ENCODE data around the gene WFDC9. TPM values are rescaled to one million over a fixed set of nuclear protein-coding genes. Genes with fewer than 3 reads are reported as not detected.
"Not testable (repeated sequence)": the region's sequence is repeated elsewhere in the genome, so short reads cannot be mapped to it uniquely, and the experiment has no call there.

The WFDC9 gene
- total RNA-seq, 1 experiment from 2014 or later, result not detected

DNA sequence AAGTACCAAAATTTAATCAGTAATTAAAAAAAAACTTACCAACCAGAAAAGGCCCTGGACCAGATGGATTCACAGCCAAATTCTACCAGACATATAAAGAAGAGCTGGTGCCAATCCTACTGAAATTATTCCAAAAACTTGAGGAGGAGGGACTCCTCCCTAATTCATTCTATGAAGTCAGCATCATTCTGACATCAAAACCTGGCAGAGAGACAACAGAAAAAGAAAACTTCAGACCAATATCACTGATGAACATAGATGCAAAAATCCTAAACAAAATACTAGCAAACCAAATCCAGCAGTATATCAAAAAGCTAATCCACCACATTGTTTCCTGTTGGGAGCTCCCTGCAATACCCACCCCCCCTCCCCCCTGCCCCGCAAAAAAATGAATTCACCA, 39.1 kb upstream of the WFDC9 start, which contains the start of gene WFDC11:
Gene WFDC11 (minus strand): TSS at position 101 of the 400 bp plus-strand sequence. CDS start 19,639 bp downstream, outside the sequence.
- H3K9me3 ChIP-seq, result no peaks in the 10 kb centered on the region
- intact Hi-C loops (cut with micrococcal nuclease; ENCODE audit: unreplicated experiment), result loop anchor here (10.0 kb wide), 1 partner anchor 45 kb away; the partner anchor contains the start of gene WFDC10A
- Mint-ChIP-seq H3K27ac (ENCODE audit: unreplicated experiment) (no peak within 1 kb of the TSS), H3K4me3 (ENCODE audit: unreplicated experiment) (no peak within 1 kb of the TSS), H3K4me1 (ENCODE audit: low read depth, unreplicated experiment) (no peaks in the 10 kb centered on the region), H3K36me3 (ENCODE audit: insufficient read depth, unreplicated experiment) (no peaks in the 10 kb centered on the region), H3K9me3 (ENCODE audit: unreplicated experiment) (peaks cover 3% of the 10 kb centered on the region), H3K27me3 (ENCODE audit: insufficient read depth, unreplicated experiment) (peaks cover 25% of the 10 kb centered on the region)
- TF ChIP-seq, protein P1, sequence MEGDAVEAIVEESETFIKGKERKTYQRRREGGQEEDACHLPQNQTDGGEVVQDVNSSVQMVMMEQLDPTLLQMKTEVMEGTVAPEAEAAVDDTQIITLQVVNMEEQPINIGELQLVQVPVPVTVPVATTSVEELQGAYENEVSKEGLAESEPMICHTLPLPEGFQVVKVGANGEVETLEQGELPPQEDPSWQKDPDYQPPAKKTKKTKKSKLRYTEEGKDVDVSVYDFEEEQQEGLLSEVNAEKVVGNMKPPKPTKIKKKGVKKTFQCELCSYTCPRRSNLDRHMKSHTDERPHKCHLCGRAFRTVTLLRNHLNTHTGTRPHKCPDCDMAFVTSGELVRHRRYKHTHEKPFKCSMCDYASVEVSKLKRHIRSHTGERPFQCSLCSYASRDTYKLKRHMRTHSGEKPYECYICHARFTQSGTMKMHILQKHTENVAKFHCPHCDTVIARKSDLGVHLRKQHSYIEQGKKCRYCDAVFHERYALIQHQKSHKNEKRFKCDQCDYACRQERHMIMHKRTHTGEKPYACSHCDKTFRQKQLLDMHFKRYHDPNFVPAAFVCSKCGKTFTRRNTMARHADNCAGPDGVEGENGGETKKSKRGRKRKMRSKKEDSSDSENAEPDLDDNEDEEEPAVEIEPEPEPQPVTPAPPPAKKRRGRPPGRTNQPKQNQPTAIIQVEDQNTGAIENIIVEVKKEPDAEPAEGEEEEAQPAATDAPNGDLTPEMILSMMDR (IDR thresholded peaks at IDR 0.05; ENCODE audit: insufficient read depth in 1 of 2, low read depth in 1 of 2, low read length in 1 of 2, severe bottlenecking in 1 of 2, unreplicated experiment in 1 of 2), result no peak
- no TSS peak for BruUV-seq (replicated peaks)
- ChIA-PET POLR2A (no interaction called here), CTCF (no interaction called here)
- H3K36me3 ChIP-seq (ENCODE audit: control insufficient read depth, insufficient read depth, low read length), result no peaks in the 10 kb centered on the region
- no peak within 1 kb of the TSS for H3K4me3 ChIP-seq (ENCODE audit: low read depth, low read length)
- H3K4me1 ChIP-seq, result no peaks in the 10 kb centered on the region
- DNase-seq, result no peak
- no peaks in the 10 kb centered on the region for H3K27me3 ChIP-seq (replicated peaks; ENCODE audit: control insufficient read depth, insufficient read depth, low read length)

DNA sequence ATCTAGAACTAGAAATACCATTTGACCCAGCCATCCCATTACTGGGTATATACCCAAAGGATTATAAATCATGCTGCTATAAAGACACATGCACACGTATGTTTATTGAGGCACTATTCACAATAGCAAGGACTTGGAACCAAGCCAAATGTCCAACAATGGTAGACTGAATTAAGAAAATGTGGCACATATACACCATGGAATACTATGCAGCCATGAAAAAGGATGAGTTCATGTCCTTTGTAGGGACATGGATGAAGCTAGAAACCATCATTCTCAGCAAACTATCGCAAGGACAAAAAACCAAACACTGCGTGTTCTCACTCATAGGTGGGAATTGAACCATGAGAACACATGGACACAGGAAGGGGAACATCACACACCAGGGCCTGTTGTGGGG, 26.0 kb upstream of the WFDC9 start:
- H3K4me1 Mint-ChIP-seq (ENCODE audit: low read depth, unreplicated experiment); H3K27me3 ChIP-seq (replicated peaks; ENCODE audit: control insufficient read depth, insufficient read depth, low read length); H3K4me3 Mint-ChIP-seq (ENCODE audit: unreplicated experiment); intact Hi-C loops (cut with micrococcal nuclease; ENCODE audit: unreplicated experiment); H3K36me3 ChIP-seq (ENCODE audit: control insufficient read depth, insufficient read depth, low read length); CTCF ChIA-PET; H3K4me3 ChIP-seq (ENCODE audit: low read depth, low read length); POLR2A ChIA-PET; H3K27ac Mint-ChIP-seq (ENCODE audit: unreplicated experiment); H3K27me3 Mint-ChIP-seq (ENCODE audit: insufficient read depth, unreplicated experiment); H3K36me3 Mint-ChIP-seq (ENCODE audit: insufficient read depth, unreplicated experiment); H3K9me3 Mint-ChIP-seq (ENCODE audit: unreplicated experiment); DNase-seq; BruUV-seq (replicated peaks); H3K4me1 ChIP-seq: not testable (repeated sequence)
- peaks cover 10% of the 10 kb centered on the region; the same call in 1 of the 2 replicates for H3K9me3 ChIP-seq

DNA sequence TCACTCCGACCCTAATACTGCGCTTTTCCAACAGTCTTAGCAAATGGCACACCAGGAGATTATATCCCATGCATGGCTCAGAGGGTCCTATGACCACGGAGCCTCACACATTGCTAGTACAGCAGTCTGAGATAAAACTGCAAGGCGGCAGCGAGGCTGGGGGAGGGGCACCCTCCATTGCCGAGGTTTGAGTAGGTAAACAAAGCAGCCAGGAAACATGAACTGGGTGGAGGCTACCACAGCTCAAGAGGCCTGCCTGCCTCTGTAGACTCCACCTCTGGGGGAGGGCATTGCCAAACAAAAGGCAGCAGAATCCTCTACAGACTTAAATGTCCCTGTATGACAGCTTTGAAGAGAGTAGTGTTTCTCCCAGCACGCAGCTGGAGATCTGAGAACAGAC, 20.6 kb upstream of the WFDC9 start:
- peaks cover 19% of the 10 kb centered on the region for H3K4me1 ChIP-seq
- H3K27me3 ChIP-seq (replicated peaks; ENCODE audit: control insufficient read depth, insufficient read depth, low read length); H3K4me3 Mint-ChIP-seq (ENCODE audit: unreplicated experiment); H3K36me3 Mint-ChIP-seq (ENCODE audit: insufficient read depth, unreplicated experiment); H3K9me3 ChIP-seq; H3K27me3 Mint-ChIP-seq (ENCODE audit: insufficient read depth, unreplicated experiment); BruUV-seq (replicated peaks); POLR2A ChIA-PET; H3K27ac Mint-ChIP-seq (ENCODE audit: unreplicated experiment); intact Hi-C loops (cut with micrococcal nuclease; ENCODE audit: unreplicated experiment); H3K36me3 ChIP-seq (ENCODE audit: control insufficient read depth, insufficient read depth, low read length); H3K9me3 Mint-ChIP-seq (ENCODE audit: unreplicated experiment); H3K4me3 ChIP-seq (ENCODE audit: low read depth, low read length): not testable (repeated sequence)
- peak; percentile 50 to 57 for DNase-seq
- peaks cover 17% of the 10 kb centered on the region for H3K4me1 Mint-ChIP-seq (ENCODE audit: low read depth, unreplicated experiment)
- CTCF ChIA-PET, result interaction anchor here (0.7 kb wide), 1 partner anchor 119 kb away, joined by 3 read pairs; no protein-coding TSS in a partner anchor

DNA sequence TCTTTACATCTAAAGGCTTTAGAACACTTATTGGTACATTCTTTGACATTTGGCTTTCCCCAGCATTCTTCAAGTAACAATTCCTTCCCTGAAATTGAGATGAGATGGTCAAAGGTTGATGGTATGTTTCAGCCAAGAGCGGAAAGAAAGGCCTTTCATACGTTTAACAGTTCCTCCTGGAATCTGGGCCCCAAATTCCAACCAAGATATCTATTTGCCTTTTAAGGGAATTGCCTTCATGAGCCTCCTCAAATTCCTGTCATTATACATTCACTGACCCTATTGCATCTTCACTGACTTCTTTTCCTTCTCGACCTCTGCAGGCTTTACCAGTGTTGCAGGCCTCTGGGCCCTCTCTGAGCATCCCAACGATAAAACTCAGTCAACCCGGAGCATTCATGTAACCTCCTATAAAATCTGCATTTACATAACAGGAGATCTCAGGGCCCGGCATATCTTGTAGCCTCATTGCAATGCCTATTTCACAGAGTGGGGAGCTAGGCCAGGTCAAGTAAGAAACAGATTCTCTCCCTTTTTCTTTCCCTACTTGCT, 18.3 kb upstream of the WFDC9 start:
- peaks cover 17% of the 10 kb centered on the region for H3K4me1 Mint-ChIP-seq (ENCODE audit: low read depth, unreplicated experiment)
- Histone ChIP-seq H3K36me3 (ENCODE audit: control insufficient read depth, insufficient read depth, low read length) (no peaks in the 10 kb centered on the region), H3K4me1 (peaks cover 19% of the 10 kb centered on the region), H3K27me3 (replicated peaks; ENCODE audit: control insufficient read depth, insufficient read depth, low read length) (no peaks in the 10 kb centered on the region), H3K4me3 (ENCODE audit: low read depth, low read length) (no peak overlapping the region), H3K9me3 (peaks cover 8% of the 10 kb centered on the region; the same call in 1 of the 2 replicates)
- H3K36me3 Mint-ChIP-seq (ENCODE audit: insufficient read depth, unreplicated experiment), result no peaks in the 10 kb centered on the region
- ChIA-PET CTCF (interaction anchor here (1.5 kb wide), 2 partner anchors 20 to 122 kb away, joined by 5 to 9 read pairs; partner anchors contain the start of gene WFDC10A), POLR2A (no interaction called here)
- peak overlapping the region; percentile 16 for H3K27ac Mint-ChIP-seq (ENCODE audit: unreplicated experiment)
- no TSS peak for BruUV-seq (replicated peaks)
- TF ChIP-seq, protein P1 (IDR thresholded peaks at IDR 0.05; ENCODE audit: insufficient read depth in 1 of 2, low read depth in 1 of 2, low read length in 1 of 2, severe bottlenecking in 1 of 2, unreplicated experiment in 1 of 2), result no peak
- peak in 1 of 2 experiments; percentile 43 for DNase-seq
- intact Hi-C loops (cut with micrococcal nuclease; ENCODE audit: unreplicated experiment), result loop anchor here (2.0 kb wide), 1 partner anchor 29 kb away; no protein-coding TSS in a partner anchor
- H3K9me3 Mint-ChIP-seq (ENCODE audit: unreplicated experiment), result no peaks in the 10 kb centered on the region
- no peak overlapping the region for H3K4me3 Mint-ChIP-seq (ENCODE audit: unreplicated experiment)
- peaks cover 6% of the 10 kb centered on the region for H3K27me3 Mint-ChIP-seq (ENCODE audit: insufficient read depth, unreplicated experiment)
